HTERT RPE-1 (cell line): Measurements from ENCODE around the gene SIRT7.
"Not testable (repeated sequence)": the region's sequence is repeated elsewhere in the genome, so short reads cannot be mapped to it uniquely, and the experiment has no call there.

Experiments
- in situ Hi-C: fragments of 300-500 bp; cut with MboI; formaldehyde crosslinking; loops from 4 replicates; pipeline ENCODE4 v1.14.3; 2020; ENCODE audit warnings: low sequenced_read_pairs

Gene SIRT7

DNA sequence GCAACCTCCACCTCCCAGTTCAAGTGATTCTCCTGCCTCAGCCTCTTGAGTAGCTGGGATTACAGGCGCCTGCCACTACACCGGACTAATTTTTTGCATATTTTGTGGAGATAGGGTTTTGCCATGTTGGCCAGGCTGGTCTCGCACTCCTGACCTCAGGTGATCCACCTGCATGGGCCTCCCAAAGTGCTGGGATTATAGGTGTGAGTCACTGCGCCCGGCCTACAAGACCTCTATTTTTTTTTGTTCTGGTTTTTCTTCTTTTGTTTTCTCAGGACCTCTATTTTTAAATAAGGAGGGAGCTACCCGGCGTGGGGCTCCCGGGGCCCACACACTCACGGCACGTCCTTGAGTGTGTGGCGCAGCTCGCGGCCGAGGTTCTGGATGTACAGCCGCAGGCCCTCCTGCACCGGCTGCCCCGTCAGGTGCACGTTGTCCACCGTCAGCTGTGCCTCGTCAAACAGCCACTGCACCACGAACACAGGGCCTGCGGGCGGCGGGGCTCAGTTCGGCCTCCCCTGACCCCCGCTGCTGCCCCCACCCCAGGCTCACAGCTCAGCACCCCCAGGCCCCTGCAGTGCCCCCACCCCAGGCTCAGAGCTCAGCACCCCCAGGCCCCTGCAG lies 37.2 kb upstream of the SIRT7 start:
- in situ Hi-C loops, result no loop called here

DNA sequence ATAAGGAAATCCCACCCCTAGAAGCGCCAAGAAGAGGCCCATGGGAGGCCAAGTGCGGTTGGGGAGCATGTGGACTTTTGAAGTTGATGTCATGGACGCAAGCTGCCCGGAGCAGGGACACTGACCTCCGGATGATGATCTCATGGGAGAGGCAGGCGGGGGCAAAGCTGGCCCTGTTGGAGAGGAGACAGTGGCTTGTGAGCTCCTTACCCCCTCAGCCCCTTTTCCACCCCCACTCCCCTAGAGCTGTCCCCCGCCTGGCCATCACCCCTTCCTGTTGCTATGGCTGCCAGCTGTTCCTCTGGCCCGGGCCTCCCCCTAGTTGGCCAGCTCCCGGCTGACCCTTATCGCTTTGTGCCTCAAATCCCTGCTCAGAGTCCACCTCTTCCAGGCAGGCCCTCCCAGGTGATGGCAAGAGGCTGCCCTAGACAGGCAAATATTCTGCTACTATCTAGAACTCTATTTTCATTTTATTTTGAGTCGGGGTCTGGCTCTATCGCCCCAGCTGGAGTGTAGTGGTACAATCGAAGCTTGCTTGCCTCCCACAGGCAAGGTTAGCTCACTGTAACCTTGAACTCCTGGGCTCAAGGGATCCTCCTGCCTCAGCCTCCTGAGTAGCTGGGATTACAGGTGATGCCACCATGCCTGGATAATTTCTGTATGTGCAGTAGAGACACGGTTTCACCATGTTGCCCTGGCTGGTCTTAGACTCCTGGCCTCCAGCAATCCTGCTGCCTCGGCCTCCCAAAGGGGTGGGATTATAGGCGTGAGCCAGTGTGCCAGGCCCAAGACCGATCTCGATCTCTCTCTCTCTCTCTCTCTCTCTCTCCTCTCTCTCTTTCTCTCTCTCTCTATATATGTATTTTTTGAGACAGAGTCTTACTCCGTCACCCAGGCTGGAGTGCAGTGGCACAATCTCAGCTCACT lies 36.4 kb upstream of the SIRT7 start:
- in situ Hi-C loops, result no loop called here

DNA sequence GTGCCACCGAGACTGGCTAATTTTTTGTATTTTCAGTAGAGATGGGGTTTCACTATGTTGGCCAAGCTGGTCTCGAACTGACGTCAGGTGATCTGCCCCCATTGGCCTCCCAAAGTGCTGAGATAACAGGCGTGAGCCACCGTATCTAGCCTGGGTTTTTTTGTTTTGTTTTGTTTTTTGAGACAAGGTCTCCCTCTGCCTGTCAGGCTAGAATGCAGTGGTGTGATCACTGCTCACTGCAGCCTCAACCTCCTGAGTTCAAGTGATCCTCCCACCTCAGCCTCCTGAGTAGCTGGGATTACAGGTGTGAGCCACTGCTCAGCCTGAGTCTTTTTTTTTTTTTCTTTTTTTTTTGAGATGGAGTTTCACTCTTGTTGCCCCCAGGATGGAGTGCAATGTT lies 35.5 kb upstream of the SIRT7 start:
- in situ Hi-C loops, result not testable (repeated sequence)

DNA sequence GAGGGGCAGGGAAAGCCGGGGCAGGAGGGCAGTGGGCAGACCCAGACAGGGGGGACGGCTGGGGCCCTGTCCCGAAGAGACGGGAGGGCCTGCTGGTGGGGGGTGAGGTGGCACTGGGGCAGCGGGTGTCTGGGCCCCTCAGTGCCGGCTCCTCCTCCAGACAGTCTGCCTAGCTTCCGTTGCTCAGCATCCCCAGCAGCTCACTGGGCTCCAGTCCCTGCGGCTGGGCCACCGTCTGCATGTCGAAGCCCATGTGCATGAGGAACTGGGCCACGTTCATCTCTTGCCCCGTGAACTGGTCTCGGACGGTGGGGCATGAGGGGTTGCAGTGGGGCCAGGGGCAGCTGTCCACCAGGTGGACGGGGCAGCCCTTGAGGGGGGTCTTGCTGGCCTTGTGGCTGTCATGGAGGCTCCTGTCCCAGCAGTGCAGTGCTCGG lies 34.8 kb upstream of the SIRT7 start:
- in situ Hi-C loops, result no loop called here

DNA sequence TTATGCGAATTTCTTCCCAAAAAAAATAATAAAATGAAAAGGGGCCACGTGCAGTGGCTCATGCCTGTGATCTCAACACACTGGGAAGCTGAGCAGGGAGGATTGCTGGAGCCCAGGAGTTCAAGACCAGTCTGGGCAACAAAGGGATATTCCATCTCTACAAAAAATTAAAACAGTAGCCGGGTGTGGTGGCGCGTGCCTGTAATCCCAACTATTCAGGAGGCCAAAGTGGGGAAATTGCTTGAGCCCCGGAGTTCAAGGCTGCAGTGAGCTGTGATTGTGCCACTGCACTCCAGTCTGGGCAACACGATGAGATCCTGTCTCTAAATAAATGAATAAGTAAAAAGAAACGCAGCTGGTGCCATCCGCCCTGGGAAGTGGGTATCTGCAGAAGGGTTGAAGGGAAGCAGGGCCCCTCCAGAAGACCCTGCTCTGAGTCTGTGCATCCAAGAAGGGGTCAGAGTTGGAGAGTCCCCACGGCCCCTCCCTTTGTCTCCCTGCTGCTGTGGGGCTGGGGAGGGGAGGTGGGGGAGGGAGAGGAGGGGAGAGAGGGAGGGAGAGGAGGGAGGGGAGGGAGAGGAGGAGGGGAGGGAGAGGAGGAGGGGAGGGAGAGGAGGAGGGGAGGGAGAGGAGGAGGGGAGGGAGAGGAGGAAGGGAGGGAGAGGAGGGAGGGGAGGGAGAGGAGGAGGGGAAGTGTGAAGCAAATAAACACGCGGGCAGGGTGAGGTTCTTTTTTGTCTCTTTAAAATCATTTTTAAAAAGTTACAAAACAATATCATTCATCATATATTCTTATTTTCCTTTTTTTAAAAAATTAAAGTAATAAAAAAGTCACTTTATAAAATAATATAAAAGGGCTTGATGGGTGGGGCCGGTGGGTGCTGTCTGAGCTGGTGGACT lies 34.1 kb upstream of the SIRT7 start:
- in situ Hi-C loops, result no loop called here

DNA sequence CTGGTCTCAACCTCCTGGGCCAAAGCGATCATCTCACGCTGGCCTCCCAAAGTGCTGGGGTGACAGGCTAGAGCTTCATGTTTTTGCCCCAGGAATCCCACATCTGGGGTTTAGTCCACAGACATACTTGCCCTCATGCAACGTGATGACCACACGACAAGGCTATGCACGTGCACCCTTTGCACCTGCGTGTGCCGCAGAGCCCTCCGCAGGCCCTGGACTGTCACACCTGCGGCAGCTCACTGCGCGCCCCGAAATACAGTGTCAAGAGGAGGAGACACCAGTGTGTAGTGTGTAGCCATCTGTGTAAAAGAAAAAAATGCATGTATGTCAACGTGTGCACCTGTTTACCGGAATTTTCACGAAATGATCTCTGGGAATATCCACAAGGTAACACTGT lies 32.5 kb upstream of the SIRT7 start:
- in situ Hi-C loops, result no loop called here

DNA sequence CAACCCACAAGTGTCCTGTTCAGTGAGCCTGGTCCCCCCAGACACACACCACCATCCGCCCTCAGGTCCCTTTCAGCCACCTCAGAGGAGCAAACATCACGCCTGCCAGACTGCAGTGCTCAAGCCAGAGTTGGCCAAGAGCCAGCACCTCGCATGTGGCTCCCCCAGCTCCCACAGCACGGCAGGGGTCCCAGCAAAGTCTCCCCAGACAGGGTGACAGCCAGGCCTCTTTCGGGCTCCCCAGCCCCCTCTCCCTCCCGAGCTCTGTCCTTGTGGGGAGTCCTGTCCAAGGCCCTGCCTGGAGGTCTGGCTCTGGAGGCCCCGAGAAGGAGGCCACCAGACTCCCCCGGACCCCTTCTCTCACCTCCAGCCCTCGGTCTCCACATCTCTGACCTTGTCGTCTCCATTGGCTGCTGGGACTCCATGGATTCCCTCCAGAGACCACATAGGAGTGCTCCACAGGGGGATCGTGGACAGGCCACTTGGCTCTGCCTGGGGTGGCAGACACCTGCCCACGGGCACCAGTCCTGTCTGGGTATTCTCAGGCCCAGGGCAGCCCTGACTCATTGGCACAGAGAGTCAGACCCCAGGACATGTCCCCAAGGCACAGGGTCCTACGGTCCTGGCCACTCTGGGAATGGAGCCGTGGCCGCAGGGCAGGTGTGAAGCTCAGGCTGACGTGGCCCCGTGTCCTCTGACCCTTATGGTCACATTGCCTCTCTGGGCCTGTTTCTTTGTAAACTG lies 30.8 kb upstream of the SIRT7 start:
- in situ Hi-C loops, result no loop called here

DNA sequence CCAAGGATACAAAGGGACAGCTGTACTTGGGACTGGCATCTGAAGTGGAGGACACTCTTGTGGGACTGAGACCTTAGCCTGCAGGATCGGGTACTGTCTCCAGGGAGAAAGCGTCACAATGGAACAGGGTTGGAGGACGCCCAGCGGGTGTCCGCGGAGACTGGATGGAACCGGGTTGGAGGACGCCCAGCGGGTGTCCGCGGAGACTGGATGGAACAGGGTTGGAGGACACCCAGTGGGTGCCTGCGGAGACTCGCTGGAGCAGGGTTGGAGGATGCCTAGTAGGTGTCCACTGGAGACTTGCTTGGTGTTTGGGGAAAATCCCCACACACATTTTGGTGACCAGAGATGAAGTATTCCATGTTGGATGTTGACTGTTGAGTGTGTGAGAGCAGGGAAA lies 29.2 kb upstream of the SIRT7 start, which contains the start of gene MYADML2:
Gene MYADML2, minus strand, starts transcription at position 45 of the 400 bp plus-strand sequence. CDS start 5,492 bp downstream, outside the sequence.
- in situ Hi-C loops, result no loop called here

DNA sequence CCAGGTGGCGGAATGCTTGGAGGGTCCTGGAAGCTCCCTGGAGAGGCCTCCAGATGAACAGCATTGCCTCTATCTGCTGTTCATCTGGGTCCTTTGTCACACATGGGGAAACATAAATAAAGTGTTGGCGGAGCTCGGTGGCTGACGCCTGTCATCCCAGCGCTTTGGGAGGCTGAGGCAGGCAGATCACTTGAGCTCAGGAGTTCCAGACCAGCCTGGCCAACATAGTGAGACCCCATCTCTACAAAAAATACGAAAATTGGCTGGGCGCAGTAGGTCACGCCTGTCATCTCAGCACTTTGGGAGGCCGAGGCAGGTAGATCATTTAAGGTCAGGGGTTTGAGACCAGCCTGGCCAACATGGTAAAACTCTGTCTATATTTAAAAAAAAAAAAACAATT lies 26.9 kb upstream of the SIRT7 start:
- in situ Hi-C loops, result no loop called here

DNA sequence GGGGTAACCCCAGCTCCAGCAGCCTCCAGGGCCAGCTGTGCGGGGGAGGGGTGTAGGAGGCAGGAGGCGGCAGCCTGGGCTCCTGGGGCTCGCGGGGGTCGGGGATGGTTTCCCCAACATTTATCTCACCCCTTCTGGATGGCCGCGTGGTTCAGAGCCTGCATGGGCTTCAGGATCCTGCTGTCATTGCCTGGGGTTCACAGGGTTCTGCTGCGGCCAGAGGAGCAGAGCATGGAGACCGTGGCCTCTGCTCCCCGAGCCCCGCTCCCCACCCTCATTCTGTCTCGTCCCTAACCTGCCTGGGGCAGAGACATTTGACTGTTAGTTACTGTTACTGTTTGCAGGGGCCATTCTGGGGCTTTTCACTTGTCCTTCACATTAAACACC lies 24.2 kb upstream of the SIRT7 start:
- in situ Hi-C loops, result no loop called here

DNA sequence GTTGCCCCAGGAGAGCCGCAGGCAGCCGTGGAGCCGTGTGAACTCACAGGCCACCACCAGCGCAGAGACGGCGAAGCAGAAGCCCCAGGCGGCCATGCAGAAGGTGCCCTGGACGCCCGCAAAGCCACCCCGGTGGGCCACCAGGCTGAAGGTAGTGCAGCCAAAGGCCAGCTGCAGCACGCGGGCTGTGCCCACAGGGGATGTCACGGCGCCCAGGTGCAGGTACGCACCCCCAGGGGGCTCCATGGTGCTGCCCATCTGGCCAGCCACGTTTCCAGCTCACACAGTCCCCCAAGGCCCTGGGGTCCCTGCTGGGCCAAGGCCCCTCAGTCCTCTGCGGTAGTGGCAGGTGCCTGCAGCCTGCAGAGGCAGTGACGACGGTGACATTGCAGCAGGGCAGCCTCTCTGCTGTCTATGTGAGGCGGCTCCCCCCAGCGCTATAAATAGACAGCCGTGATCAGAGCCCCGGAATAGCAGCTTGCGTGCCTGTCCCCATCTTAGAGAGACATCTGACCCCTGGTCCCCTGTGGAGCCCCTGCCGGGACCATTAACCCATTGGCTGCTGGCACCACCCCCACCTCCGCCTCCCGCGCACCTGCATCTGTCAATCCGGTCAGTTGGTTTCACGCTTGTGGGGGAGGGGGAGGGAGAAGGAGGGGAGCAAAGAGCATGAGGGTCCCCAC lies 23.6 kb upstream of the SIRT7 start:
- in situ Hi-C loops, result no loop called here

DNA sequence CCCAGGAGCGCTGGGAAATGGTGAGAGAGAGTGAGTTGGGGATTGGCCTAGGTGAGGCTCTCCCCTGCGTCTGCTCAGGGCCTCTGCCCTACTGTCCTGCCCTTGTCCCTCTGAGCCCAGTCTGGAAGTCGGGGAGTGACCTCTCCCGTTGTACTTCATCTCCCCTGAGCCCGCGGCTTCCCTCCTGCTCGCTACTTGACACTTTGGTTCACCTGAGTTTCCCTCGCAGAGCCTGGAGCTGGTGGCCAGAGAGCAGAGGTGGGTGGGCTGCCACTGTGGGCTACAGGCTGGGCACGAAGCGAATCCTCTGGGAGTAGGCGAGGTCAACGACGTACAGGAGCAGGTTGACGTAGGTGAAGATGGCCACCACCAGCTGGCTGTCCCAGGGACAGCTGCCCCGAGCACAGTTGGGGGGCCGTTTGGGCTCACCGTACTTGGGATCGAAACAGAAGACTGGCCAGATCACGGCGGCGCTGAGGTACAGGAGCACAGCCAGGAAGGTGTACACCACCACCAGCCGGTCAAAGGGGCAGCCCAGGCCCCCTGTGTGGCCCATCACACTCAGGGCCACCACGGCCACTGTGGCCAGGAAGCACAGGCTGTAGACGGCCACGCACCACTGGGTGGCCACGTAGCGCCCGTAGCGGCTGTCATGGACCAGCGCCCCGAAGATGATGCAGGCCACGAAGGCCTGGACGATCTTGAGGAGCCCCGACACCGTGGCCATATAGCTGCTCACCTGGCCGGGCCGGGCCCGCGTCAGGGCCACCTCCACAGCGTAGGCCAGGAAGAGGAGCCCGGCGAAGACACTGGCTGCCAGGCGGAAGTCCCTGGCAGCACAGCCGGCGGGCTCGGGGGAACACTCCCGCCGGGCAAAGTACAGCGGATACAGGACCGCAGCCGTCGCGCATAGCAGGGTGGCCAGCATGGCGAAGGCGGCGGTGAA lies 22.8 kb upstream of the SIRT7 start:
- in situ Hi-C loops, result no loop called here

DNA sequence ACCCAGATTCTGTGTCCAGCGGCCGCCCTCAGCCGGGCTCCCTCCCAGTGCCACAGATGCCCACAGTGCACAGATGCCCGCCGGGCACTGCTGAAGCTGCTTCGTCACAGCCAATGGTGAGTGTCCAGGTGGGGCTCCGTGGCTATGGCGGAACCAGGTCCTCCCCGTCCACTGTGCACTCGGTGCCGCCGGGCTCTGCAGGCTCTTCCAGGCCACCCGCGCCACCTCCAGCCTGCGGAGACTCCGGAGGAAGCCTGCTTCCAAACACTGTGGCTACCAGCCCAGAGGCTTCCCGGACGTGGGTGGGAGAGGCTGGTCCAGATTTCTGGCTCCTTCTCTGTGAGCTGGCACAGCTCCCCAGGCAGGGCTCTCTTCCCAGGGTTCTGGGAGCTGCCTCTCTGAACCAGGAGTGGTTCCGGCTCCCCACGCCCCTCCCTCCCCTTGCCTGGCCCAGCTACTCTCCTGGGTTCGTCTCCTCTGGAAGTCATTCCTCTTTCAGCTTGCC lies 22.0 kb upstream of the SIRT7 start:
- in situ Hi-C loops, result no loop called here

DNA sequence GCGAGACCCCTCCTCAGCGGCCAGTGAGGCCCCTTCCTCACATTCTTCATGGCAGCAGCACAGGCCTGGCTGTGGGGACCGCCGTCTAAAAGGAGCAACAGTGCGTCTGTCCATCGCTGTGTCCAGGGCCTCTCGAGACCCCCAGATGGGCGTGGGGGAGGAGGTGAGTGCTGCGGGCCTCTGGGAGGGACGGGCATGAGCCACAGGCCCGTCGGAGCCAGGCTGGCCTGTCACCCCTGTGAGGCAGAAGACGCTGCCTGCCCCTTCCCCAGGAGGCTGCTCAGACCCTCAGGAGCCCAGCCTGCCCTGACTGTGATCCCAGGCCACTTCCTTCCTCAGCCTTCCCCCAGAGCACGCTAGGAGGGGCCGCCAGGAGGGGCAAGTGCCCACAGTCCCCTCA lies 21.2 kb upstream of the SIRT7 start:
- in situ Hi-C loops, result no loop called here

DNA sequence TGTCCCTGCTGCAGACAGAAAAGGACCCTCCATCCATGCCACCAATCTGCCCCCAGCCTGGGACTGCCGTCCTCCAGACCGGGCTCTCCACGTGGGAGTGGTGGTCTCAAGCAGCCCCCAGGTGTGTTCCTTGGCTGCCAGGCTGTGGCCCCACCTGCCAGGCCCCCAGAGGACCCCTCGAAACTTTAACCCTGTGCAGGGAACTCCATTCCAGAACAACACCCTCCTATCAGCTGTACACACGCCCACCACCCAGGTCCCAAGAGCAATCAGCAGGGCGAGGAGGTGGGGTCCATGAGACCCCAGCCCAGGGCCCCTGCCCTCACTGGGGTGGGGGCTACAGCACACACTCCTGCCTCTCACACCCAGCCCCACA lies 17.7 kb upstream of the SIRT7 start:
- in situ Hi-C loops, result no loop called here

DNA sequence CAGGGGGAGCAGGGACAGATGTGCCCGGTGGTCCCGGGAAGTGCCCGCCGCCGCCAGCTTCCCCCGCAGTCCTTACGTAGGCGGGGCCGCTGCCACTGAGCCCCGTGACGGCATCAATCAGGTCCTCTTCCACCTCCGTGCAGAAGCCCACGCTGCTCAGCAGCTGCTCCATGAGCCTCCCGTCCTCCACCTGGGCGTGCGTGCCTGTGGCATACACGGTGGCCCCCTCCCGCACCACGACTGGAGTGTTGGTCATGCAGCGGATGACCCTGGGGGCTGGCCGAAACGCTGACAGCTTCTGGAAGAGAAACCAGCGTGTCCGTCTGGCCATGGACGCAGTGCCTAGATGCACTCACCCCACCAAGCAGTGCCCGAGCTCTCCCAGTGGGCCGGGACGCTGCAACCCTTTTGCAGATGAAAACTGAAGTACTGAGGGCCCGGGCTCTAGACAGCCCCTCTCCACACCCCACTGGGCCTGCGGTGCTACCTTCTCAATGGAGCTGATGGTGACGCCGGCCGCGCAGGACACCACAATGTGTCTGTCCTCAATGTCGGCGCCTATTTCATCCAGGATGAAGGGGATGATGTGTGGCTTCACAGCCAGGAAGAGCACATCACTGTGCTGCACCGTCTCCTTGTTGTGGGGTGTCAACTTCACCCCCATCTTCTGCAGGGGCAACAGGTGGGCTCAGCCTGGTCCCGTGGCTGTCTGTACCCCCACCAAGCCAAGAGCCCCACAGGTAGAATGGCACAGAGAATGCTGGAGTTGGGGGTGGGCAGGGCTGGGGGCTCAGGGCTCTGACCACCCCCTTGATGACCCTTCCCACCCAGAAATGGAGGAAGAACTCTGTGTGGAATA lies 17.1 kb upstream of the SIRT7 start:
- in situ Hi-C loops, result no loop called here

DNA sequence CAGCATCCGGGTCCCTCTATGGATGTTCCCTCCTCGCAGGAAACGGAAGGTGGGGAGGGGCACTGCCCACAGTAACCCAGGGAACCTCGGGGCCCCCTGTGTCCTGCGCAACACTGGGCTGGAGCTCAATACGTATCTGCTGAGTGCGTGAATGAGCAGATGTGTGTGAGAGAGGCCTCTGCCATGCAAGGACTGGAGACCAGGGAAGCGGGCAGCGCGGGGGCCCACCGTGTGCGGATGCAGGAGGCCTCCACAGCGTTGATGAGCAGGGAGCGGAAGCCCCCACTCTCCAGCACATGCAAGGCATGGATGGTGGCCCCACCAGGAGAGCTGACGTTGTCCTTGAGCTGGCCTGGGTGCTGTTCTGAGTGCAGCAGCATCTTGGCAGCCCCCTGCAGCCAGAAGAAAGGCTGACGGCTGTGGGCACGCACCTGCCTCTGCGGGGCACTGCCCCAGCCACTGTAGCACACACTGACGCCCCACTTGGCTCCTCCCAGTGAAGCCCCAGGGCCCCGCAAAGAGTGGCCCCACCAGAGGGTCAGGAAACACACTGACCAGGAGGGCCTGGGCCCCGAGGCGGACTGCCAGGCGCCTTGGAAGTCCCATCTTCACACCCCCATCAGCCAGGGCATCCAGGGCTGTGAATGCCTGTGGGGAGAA lies 16.3 kb upstream of the SIRT7 start:
- in situ Hi-C loops, result no loop called here
